ENCODE results near the gene CC2D2B. TPM values are rescaled to one million over a fixed set of nuclear protein-coding genes. Genes with fewer than 3 reads are reported as not detected.

CC2D2B gene
- total RNA-seq = 1.6 TPM
- long read RNA-seq, partial matches to known transcripts = 0 of 3 reads
- long read RNA-seq, other reads (novel, unspliced or antisense) = 3 of 3 reads

- peak; percentile 98 to 99 for ATAC-seq
- Histone ChIP-seq H3K9me3 (no peaks in the 10 kb centered on the region), H3K36me3 (peaks cover 14% of the 10 kb centered on the region), H3K27me3 (ENCODE audit: low read depth) (no peaks in the 10 kb centered on the region), H3K4me3 (peak within 1 kb of the TSS; percentile 78), H3K4me1 (peaks cover 5% of the 10 kb centered on the region), H3K27ac (peak within 1 kb of the TSS; percentile 77)
- intact Hi-C loops (cut with DNase I) = no loop called here
- DNase-seq = peak; percentile 88
- peak; percentile 19 for TF ChIP-seq CTCF (IDR thresholded peaks at IDR 0.05)
Observed at GRCh38 chr10:95907456-95908253, at the start of gene CC2D2B. TSS of gene CC2D2B (plus strand) at chr10:95907975. CDS start at chr10:95911324, 3,349 bp downstream.

- intact Hi-C loops (cut with DNase I) = no loop called here
- no peak for TF ChIP-seq CTCF (IDR thresholded peaks at IDR 0.05)
- ATAC-seq (no peak), DNase-seq (no peak)
- Histone ChIP-seq H3K27ac (no peak overlapping the region), H3K36me3 (peaks cover 13% of the 10 kb centered on the region), H3K4me3 (no peak overlapping the region), H3K9me3 (no peaks in the 10 kb centered on the region), H3K27me3 (ENCODE audit: low read depth) (no peaks in the 10 kb centered on the region), H3K4me1 (no peaks in the 10 kb centered on the region)
Observed at GRCh38 chr10:95860166-95860940, 47.4 kb upstream of the CC2D2B start.

- H3K36me3 ChIP-seq = peaks cover 20% of the 10 kb centered on the region
- H3K27me3 ChIP-seq (ENCODE audit: low read depth) = no peaks in the 10 kb centered on the region
- ATAC-seq (no peak), DNase-seq (no peak)
- no peak overlapping the region for H3K4me3 ChIP-seq
- no peaks in the 10 kb centered on the region for H3K4me1 ChIP-seq
- intact Hi-C loops (cut with DNase I) = no loop called here
- no peak for TF ChIP-seq CTCF (IDR thresholded peaks at IDR 0.05)
- no peak overlapping the region for H3K27ac ChIP-seq
- no peaks in the 10 kb centered on the region for H3K9me3 ChIP-seq
Observed at GRCh38 chr10:95861386-95861785, 46.4 kb upstream of the CC2D2B start.

GRCh38 chr10:95864906-95865813 lies 42.6 kb upstream of the CC2D2B start:
- no peak overlapping the region for H3K4me3 ChIP-seq
- peak; percentile 58 for TF ChIP-seq CTCF (IDR thresholded peaks at IDR 0.05)
- no peak overlapping the region for H3K27ac ChIP-seq
- peaks cover 44% of the 10 kb centered on the region for H3K36me3 ChIP-seq
- H3K9me3 ChIP-seq = no peaks in the 10 kb centered on the region
- ATAC-seq (peak; percentile 69 to 83), DNase-seq (no peak)
- no peaks in the 10 kb centered on the region for H3K27me3 ChIP-seq (ENCODE audit: low read depth)
- no peaks in the 10 kb centered on the region for H3K4me1 ChIP-seq
- intact Hi-C loops (cut with DNase I) = no loop called here

Data from lower lobe of right lung (tissue), 2 donors.